NCI-H2081 (cell line): Measurements from ENCODE around the gene DENND1A.

Experiments
- DNase-seq, 2 experiments: peaks; one replicate each; lab custom pipeline; 2025; lab: John Stamatoyannopoulos, UW

The DENND1A gene

DNA sequence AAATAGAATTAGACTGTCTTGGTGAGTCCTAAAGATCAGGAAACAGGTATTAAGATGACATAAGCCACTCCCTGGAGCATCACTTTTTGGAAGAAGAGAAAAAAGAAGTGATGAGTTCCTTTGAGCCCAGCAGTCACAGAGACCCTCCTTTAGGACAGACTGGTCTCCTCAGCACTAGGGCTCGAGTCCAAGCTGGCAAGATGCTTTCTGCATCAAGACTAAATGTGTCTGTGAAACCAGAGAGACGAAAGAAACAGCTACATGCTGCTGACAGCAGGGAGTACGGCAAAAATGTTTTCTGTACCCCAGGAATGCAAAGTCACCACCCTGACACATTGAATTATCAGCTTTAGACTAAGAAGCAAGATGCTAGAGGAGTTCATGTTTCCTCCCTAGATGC lies 389.5 kb downstream of the DENND1A start:
- no peak for DNase-seq

GRCh38 chr9:123537809-123538208 lies 392.1 kb downstream of the DENND1A start:
- DNase-seq: no peak

GRCh38 chr9:123536455-123536868 lies 393.5 kb downstream of the DENND1A start:
- no peak for DNase-seq

DNA sequence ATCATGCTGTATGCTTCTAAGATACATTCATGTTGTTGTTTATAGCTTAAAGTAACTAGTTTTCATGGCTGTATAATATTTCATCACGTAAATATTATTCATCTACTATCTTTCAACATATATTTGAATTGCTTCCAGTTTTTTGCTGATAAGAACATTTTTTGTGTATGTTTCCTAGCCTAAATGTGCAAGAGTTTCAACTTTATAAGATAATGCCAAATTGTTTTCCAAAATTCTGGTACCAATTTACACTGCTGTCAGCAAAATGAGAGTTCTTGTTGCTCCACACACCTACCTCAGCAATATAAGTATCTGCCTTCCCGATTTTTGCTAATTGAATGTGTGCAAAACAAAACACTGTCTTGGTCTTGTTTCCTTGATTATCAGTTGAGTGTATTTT lies 395.6 kb downstream of the DENND1A start:
- DNase-seq: no peak

DNA sequence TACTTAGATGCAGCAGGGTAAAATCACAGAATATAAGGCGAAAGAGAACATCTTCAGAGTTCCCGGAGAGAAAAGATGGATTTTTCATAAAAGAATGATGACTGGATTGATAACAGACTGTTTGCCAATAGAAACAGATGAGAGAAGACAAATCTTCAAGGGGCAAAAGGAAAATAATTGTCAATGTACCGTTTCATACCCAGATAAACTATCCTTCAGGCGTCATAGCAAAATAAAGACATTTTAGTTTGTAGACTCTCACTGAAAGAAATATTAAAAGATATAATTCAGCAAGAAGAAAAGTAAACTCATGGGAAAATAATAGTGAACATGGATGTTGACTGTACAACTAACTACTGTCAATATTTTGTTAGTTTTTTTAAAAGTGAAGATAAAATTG lies 399.7 kb downstream of the DENND1A start:
- DNase-seq: no peak

DNA sequence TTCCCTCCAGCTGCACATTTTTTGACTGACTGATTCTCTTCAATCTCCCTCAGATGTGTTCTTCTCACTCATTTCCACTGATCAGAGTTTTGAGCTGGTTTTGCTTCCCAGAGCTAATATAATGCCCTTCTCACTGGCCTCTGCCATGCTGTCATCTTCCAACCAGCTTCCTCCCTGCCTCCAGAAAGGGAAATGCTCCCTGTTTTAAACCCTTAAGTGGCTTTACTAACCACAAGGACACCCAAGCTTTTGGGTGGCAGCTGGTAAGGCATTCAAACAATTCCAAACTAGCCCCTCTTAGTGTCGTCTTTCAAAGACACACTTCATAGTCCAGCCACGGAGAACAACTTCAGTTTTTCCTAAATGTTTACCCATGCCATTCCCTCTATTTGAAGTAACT lies 401.4 kb downstream of the DENND1A start:
- DNase-seq: no peak

DNA sequence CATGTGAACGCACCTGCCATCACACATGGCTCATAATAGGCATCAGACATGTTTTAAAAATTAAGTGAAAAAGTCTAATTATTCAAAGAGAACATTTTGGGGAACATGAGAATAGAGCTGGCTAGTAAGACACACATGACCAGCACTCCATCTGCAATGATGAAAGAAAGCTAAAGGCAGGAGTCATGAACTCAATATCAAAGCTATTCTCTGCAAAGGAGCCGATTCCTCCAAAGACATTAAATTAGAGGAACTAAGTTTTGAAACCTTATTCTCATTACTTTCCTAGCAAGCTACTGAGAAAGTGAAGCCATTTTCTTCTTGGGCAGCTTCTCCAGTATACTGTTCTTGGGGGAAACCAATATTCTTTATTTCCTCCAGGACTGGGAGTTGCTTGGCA lies 401.9 kb downstream of the DENND1A start:
- DNase-seq: no peak

GRCh38 chr9:123525957-123526356 lies 404.0 kb downstream of the DENND1A start:
- DNase-seq: no peak

DNA sequence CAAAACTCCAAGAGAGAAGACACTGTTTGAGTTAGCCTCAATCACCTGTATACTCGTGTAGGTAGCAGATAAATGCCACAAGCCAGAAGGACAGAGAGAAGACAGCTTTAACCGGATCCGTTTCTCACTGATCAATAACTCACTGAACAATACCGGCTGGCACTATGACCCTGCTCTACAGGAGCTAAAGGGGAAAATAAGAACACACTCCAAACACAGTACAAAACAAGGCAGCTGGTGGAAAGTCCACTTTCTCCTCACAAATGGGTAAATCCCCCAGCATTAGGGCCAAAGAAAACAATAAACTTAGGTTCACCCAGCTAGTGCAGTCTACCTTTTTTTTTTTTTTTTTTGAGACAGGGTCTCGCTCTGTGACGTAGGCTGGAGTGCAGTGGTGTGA lies 404.5 kb downstream of the DENND1A start:
- DNase-seq: no peak

- no peak for DNase-seq
These were observed 405.1 kb downstream of the DENND1A start for GRCh38 chr9:123524866-123525265.

DNA sequence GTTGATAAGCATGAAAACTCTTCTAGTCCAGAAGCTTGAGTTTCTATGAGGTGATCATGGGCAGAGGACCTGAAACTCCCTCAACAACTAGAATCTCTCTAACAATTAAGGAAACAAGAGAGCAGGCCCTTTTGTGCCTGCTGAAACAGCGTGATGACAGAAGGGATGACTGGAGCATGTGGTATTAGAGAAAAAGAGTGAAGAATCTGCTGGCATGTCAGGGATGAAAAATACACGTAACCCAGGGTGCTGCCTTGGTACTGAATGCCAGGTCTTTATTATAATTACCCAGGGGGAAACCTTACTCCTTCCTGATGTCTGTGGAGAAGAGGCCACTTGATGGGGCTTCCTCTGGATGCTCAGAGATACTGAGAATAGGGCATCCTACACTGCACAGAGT lies 406.1 kb downstream of the DENND1A start:
- DNase-seq: no peak

- DNase-seq: no peak
These were observed 406.9 kb downstream of the DENND1A start for GRCh38 chr9:123523001-123523400.

DNA sequence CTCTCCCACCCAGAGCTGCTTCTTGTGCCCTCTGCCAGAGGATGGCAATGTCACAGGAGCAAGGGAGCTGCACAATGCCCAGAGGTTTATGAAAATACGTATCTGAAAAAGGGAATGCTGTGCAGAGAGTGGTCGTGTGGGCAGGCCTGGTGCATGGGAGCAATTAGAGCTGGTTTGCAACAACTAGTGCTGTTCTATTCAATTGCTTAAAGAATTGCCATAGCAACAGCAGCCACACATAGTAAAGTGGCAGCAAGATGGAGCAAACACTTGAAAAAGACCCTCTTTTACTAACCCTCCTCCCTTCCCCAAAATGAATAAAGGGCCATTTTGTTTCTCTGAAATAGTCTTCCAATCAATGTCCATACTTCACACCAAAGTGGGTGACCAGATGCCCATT lies 407.7 kb downstream of the DENND1A start:
- DNase-seq: no peak

GRCh38 chr9:123518338-123518737 lies 411.6 kb downstream of the DENND1A start:
- no peak for DNase-seq

DNA sequence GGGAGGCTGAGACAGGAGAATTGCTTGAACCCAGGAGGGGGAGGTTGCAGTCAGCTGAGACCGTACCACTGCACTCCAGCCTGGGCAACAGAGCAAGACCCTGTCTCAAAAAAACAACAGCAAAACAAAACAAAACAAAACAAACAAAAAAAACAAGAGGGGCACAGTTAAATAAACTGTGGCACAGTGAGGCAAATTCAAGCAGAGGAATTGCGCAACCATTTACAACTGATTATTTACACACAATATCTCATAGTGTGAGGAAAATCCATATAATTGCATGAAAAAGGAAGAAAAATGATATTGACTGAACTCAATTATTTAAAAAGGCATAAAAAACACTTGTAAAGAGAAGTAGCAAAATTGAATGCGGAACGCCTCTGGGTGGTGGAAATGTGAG lies 412.4 kb downstream of the DENND1A start:
- no peak for DNase-seq

- no peak for DNase-seq
These were observed 415.2 kb downstream of the DENND1A start for GRCh38 chr9:123514766-123515165.

- DNase-seq: no peak
These were observed 416.4 kb downstream of the DENND1A start for GRCh38 chr9:123513554-123513953.

- no peak for DNase-seq
These were observed 418.3 kb downstream of the DENND1A start for GRCh38 chr9:123511326-123512277.

GRCh38 chr9:123509646-123510045 lies 420.3 kb downstream of the DENND1A start:
- DNase-seq: no peak

- DNase-seq: no peak
These were observed 421.9 kb downstream of the DENND1A start for GRCh38 chr9:123508048-123508447.

- DNase-seq: no peak
These were observed 424.4 kb downstream of the DENND1A start for GRCh38 chr9:123505496-123505895.

DNA sequence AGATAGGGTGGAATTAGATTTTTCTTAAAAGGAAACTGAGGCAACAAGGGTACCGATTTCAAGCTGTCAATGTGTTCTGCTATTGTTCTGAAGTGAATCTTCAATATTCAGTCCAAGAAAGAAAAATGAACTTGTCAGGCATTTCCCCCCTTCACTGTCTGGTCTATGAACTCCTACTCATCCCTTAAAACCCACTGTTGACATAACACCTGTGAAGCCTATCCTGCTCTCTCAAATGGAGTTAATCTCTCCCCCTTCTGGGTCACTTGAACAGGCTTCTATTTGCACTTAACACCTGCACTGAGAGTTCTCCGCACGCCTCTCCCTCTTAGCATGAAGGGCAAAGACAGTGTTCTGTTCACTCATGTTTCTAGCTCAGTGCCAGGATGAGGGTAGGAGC lies 429.6 kb downstream of the DENND1A start:
- DNase-seq: no peak

- DNase-seq: no peak
These were observed 432.1 kb downstream of the DENND1A start for GRCh38 chr9:123497830-123498229.

GRCh38 chr9:123495731-123496130 lies 434.2 kb downstream of the DENND1A start:
- DNase-seq: no peak
